A549 treated with Mapracorat at 1 μM for 4 hours (cell line): ENCODE data around the gene RNF125. TPM values are rescaled to one million over a fixed set of nuclear protein-coding genes. Genes with fewer than 3 reads are reported as not detected.

ENCODE experiments used
- total RNA-seq: library from RNA; stranded (reverse); fragments of 200-300 nt; extraction: Qiagen RNA extraction; gene quantifications from 5 replicates; pipeline ENCODE4 v1.2.3, GENCODE V29; 2022

The RNF125 gene
- total RNA-seq, result 0.20 to 0.28 TPM (median 0.27 TPM) in 5 replicates

GRCh38 chr18:32018331-32019250, at the start of gene RNF125:
Gene RNF125 (plus strand): TSS chr18:32018825. CDS start chr18:32018864, 39 bp downstream.

GRCh38 chr18:32091724-32092421, 73.2 kb downstream of the RNF125 start, which contains the start of gene RNF138:
Gene RNF138 (plus strand): TSS chr18:32091874. CDS start chr18:32092777, 903 bp downstream.

Other genes with a start within 250 kb of the RNF125 start
- gene TRAPPC8, start 75.7 kb upstream of the RNF125 start, total RNA-seq, result 9.7 to 14.4 TPM (median 11.8 TPM) in 5 replicates
- 11.2 to 13.5 TPM (median 13.5 TPM) in 5 replicates for gene RNF138, start 73.0 kb downstream of the RNF125 start, total RNA-seq
- gene MEP1B, start 171.2 kb downstream of the RNF125 start, total RNA-seq, result 0.05 TPM in 1 of 5 replicates, not detected in the others